ENCODE measurements around the gene COMT.

COMT gene

DNA sequence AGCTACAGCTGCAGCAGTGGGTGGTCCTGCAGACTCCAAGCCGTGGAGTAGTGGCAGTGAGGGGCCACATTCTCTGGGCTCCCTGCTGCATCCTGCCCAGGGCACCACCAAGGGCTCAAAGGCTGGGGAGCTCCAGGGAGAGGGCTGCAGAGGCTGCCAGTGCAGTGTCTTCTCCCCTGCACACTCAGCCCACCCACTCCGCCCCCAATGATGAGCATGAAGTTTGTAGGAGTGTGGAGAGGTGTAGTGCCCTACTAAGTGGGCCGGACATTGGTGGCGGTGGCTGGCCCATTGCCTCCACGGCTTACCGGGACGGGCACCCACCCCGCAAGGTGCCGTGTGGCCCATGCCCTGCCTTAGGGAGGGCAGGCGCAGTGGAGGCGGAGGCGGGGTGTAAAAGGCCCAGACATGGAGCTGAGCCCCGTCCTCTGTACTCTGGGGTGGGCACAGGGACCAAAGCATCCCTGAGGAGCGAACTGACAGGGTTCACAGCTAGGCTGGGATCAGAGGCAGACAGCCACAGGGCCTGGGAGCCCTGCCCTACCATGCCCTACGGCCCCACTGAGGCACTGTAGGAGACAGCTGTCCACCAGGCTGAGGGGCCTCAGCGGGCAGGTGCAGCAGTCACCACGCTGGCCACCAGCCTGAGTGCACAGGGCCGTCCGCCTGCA, 56.1 kb downstream of the COMT start:
- POLR2A ChIA-PET, result interaction anchor here (1.8 kb wide), 1 partner anchor 11 kb away, joined by 3 read pairs; no protein-coding TSS in a partner anchor
- CTCF ChIA-PET, result interaction anchor here (1.0 kb wide), 1 partner anchor 15 kb away, joined by 6 read pairs; no protein-coding TSS in a partner anchor
- TF ChIP-seq ZNF23 (tag by site-specific recombination; IDR thresholded peaks at IDR 0.05; ENCODE audit: borderline replicate concordance) (no peak), ZNF394 (tag by site-specific recombination; IDR thresholded peaks at IDR 0.05; ENCODE audit: borderline replicate concordance) (no peak), EGR2 (tag by site-specific recombination; IDR thresholded peaks at IDR 0.05; ENCODE audit: low read depth) (peak; percentile 90), ZFHX2 (tag by site-specific recombination; conservative IDR thresholded peaks at IDR 0.05) (peak; percentile 94), ZIC2 (tag by site-specific recombination; IDR thresholded peaks at IDR 0.05) (0 out of 2 replicates have a peak, but pooled peaks have one; percentile 36), ZNF623 (tag by site-specific recombination; IDR thresholded peaks at IDR 0.05) (no peak), ZBTB20 (tag by site-specific recombination; IDR thresholded peaks at IDR 0.05) (no peak), ZNF629 (tag by site-specific recombination; IDR thresholded peaks at IDR 0.05) (no peak), ZNF433 (tag by site-specific recombination; IDR thresholded peaks at IDR 0.05; ENCODE audit: low read depth) (no peak)
- Histone ChIP-seq H3K36me3 (ENCODE audit: control insufficient read depth in 2 of 2, insufficient read depth in 1 of 2, low read length in 2 of 2) (no peaks in the 10 kb centered on the region), H3K27ac (ENCODE audit: extremely low read depth, low read depth, low read length) (no peak overlapping the region), H3K9me3 (ENCODE audit: control insufficient read depth, insufficient read depth, low read depth, low read length) (no peaks in the 10 kb centered on the region), H3K4me3 (ENCODE audit: low read depth, low read length) (no peak overlapping the region), H3K4me1 (ENCODE audit: control insufficient read depth, insufficient read depth, low read length) (no peaks in the 10 kb centered on the region)

DNA sequence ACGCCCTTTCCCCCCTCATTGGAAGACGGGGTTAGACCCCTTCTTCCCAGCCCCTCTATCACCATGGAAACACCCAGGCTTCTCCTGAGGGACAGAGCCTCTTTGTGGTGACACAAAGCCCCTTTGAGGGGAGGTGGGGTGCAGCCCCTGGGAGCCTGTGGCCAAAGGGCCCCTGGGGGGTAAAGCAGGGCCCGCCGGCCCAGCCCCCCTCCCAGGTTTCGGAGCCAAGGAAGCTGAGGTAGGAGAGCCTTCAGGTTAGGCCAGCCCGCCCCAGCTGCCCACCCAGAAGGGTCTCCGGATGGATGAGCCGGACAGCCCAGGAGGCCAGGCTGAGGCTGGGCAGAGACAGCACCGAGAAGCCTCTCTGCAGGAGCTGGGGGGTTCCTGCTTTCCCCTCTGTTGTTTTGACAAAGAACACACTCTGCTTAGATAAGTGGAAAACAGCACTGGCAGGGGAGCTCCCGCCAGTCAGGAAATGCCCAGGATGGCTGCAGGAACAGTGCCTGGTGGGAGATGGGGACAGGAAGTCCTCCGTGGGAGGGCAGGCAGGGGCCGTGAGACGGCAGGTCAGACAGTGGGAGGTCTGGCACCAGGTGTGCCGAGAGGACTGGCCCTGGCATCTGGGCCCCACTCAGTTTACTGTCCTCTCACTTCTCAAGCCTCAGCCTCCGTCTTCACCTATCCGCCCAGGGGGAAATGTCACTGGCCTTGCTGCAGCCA, 56.8 kb downstream of the COMT start:
- H3K9me3 ChIP-seq (ENCODE audit: control insufficient read depth, insufficient read depth, low read depth, low read length), result no peaks in the 10 kb centered on the region
- H3K4me1 ChIP-seq (ENCODE audit: control insufficient read depth, insufficient read depth, low read length), result no peaks in the 10 kb centered on the region
- ChIA-PET CTCF (interaction anchor here (1.0 kb wide), 1 partner anchor 15 kb away, joined by 6 read pairs; no protein-coding TSS in a partner anchor), POLR2A (interaction anchor here (1.8 kb wide), 1 partner anchor 12 kb away, joined by 3 read pairs; no protein-coding TSS in a partner anchor)
- TF ChIP-seq ZIC2 (tag by site-specific recombination; IDR thresholded peaks at IDR 0.05) (peak; percentile 98), PRDM1 (tag by site-specific recombination; IDR thresholded peaks at IDR 0.05) (no peak), ZBTB7A (tag by site-specific recombination; IDR thresholded peaks at IDR 0.05; ENCODE audit: low read depth) (no peak), ZNF610 (tag by site-specific recombination; IDR thresholded peaks at IDR 0.05; ENCODE audit: borderline replicate concordance) (no peak), GLIS1 (tag by site-specific recombination; IDR thresholded peaks at IDR 0.05) (peak; percentile 95), ZFHX2 (tag by site-specific recombination; conservative IDR thresholded peaks at IDR 0.05) (peak; percentile 21; the same call in 1 of the 2 replicates), ZNF677 (tag by site-specific recombination; IDR thresholded peaks at IDR 0.05) (no peak), GFI1B (tag by site-specific recombination; IDR thresholded peaks at IDR 0.05) (no peak), GLI2 (tag by site-specific recombination; IDR thresholded peaks at IDR 0.05; ENCODE audit: borderline replicate concordance, low read depth) (no peak), ZNF549 (tag by site-specific recombination; IDR thresholded peaks at IDR 0.05) (no peak)
- TF ChIP-seq, protein P1, sequence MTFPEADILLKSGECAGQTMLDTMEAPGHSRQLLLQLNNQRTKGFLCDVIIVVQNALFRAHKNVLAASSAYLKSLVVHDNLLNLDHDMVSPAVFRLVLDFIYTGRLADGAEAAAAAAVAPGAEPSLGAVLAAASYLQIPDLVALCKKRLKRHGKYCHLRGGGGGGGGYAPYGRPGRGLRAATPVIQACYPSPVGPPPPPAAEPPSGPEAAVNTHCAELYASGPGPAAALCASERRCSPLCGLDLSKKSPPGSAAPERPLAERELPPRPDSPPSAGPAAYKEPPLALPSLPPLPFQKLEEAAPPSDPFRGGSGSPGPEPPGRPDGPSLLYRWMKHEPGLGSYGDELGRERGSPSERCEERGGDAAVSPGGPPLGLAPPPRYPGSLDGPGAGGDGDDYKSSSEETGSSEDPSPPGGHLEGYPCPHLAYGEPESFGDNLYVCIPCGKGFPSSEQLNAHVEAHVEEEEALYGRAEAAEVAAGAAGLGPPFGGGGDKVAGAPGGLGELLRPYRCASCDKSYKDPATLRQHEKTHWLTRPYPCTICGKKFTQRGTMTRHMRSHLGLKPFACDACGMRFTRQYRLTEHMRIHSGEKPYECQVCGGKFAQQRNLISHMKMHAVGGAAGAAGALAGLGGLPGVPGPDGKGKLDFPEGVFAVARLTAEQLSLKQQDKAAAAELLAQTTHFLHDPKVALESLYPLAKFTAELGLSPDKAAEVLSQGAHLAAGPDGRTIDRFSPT (tag by site-specific recombination; IDR thresholded peaks at IDR 0.05), result no peak
- TF ChIP-seq, protein P2, sequence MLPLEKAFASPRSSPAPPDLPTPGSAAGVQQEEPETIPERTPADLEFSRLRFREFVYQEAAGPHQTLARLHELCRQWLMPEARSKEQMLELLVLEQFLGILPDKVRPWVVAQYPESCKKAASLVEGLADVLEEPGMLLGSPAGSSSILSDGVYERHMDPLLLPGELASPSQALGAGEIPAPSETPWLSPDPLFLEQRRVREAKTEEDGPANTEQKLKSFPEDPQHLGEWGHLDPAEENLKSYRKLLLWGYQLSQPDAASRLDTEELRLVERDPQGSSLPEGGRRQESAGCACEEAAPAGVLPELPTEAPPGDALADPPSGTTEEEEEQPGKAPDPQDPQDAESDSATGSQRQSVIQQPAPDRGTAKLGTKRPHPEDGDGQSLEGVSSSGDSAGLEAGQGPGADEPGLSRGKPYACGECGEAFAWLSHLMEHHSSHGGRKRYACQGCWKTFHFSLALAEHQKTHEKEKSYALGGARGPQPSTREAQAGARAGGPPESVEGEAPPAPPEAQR (tag by site-specific recombination; IDR thresholded peaks at IDR 0.05), result no peak
- TF ChIP-seq, protein P3, sequence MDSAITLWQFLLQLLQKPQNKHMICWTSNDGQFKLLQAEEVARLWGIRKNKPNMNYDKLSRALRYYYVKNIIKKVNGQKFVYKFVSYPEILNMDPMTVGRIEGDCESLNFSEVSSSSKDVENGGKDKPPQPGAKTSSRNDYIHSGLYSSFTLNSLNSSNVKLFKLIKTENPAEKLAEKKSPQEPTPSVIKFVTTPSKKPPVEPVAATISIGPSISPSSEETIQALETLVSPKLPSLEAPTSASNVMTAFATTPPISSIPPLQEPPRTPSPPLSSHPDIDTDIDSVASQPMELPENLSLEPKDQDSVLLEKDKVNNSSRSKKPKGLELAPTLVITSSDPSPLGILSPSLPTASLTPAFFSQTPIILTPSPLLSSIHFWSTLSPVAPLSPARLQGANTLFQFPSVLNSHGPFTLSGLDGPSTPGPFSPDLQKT (IDR thresholded peaks at IDR 0.05; ENCODE audit: borderline replicate concordance, low read depth, low read length), result no peak
- no peak overlapping the region for H3K27ac ChIP-seq (ENCODE audit: extremely low read depth, low read depth, low read length)
- H3K4me3 ChIP-seq (ENCODE audit: low read depth, low read length), result no peak overlapping the region
- no peaks in the 10 kb centered on the region for H3K36me3 ChIP-seq (ENCODE audit: control insufficient read depth in 2 of 2, insufficient read depth in 1 of 2, low read length in 2 of 2)
